Neural cell (in vitro differentiated cells): ENCODE measurements around the gene NDUFB8. TPM values are rescaled to one million over a fixed set of nuclear protein-coding genes. Genes with fewer than 3 reads are reported as not detected.

Experiments used
- H2AFZ ChIP-seq: fragments of 200-600, 300-800 bp; sonication (generic), shearing (Covaris generic); 2 replicates; pipeline ENCODE4 v1.6.0; 2014; ENCODE audit warnings: low read depth, mild to moderate bottlenecking, antibody characterized with exemption, low read length, moderate library complexity
- H3F3A ChIP-seq: fragments of 200-600 bp; shearing (Covaris generic); 2 replicates; pipeline ENCODE4 v1.6.1; 2016; ENCODE audit warnings: mild to moderate bottlenecking, moderate library complexity, mixed read lengths, antibody characterized with exemption, low read length; ENCODE audit not compliant: insufficient read depth, poor library complexity, severe bottlenecking
- H3K27ac ChIP-seq: fragments of 200-600, 300-800 bp; sonication (generic), shearing (Covaris generic); 2 replicates; pipeline ENCODE4 v1.5.1; 2014; ENCODE audit warnings: mild to moderate bottlenecking, low read length, moderate library complexity
- H3K27me3 ChIP-seq: fragments of 300-800, 200-600 bp; sonication (generic), shearing (Covaris generic); 2 replicates; pipeline ENCODE4 v1.6.0; 2014; ENCODE audit warnings: mild to moderate bottlenecking, low read depth, low read length, moderate library complexity; ENCODE audit not compliant: insufficient read depth
- H3K36me3 ChIP-seq: fragments of 300-800, 200-600 bp; sonication (generic), shearing (Covaris generic); 2 replicates; pipeline ENCODE4 v1.5.1; 2014; ENCODE audit warnings: mild to moderate bottlenecking, antibody characterized with exemption, low read length, moderate library complexity; ENCODE audit not compliant: insufficient read depth
- H3K4me2 ChIP-seq: fragments of 300-800, 200-600 bp; sonication (generic), shearing (Covaris generic); 2 replicates; pipeline ENCODE4 v1.6.0; 2014; ENCODE audit warnings: mild to moderate bottlenecking, low read length
- H3K4me3 ChIP-seq: fragments of 300-800, 200-600 bp; sonication (generic), shearing (Covaris generic); 2 replicates; pipeline ENCODE4 v1.5.1; 2014; ENCODE audit warnings: mild to moderate bottlenecking, low read length, moderate library complexity
- H3K79me2 ChIP-seq: fragments of 200-600 bp; shearing (Covaris generic); replicated peaks from 2 replicates; pipeline ENCODE4 v1.6.0; 2014; ENCODE audit warnings: mild to moderate bottlenecking, low read length, moderate library complexity; ENCODE audit not compliant: insufficient read depth
- H3K9ac ChIP-seq: fragments of 300-800, 200-600 bp; sonication (generic), shearing (Covaris generic); 2 replicates; pipeline ENCODE4 v1.6.1; 2016; ENCODE audit warnings: mild to moderate bottlenecking, low read length, mixed read lengths
- H3K9me2 ChIP-seq: fragments of 200-600 bp; shearing (Covaris generic); 2 replicates; pipeline ENCODE4 v1.6.1; 2016; ENCODE audit warnings: mild to moderate bottlenecking, low read length, mixed read lengths; ENCODE audit not compliant: insufficient read depth
- H3K9me3 ChIP-seq: fragments of 200-600, 300-800 bp; sonication (generic), shearing (Covaris generic); 2 replicates; pipeline ENCODE4 v1.6.1; 2016; ENCODE audit warnings: mild to moderate bottlenecking, mixed run types, low read length, moderate library complexity, mixed read lengths
- H4K20me1 ChIP-seq: fragments of 200-600 bp; shearing (Covaris generic); 2 replicates; pipeline ENCODE4 v1.6.1; 2016; ENCODE audit warnings: mild to moderate bottlenecking, mixed run types; ENCODE audit not compliant: insufficient read depth
- CTCF ChIP-seq: fragments of 450-650 bp; IDR thresholded peaks from 2 replicates; pipeline ENCODE4 v1.5.1; 2014; ENCODE audit warnings: antibody characterized with exemption, mild to moderate bottlenecking, moderate library complexity; ENCODE audit not compliant: poor library complexity, severe bottlenecking
- EP300 ChIP-seq: fragments of 450-650 bp; conservative IDR thresholded peaks from 2 replicates; pipeline ENCODE4 v1.6.1; 2014; ENCODE audit warnings: antibody characterized with exemption, mild to moderate bottlenecking, moderate library complexity; ENCODE audit not compliant: poor library complexity, severe bottlenecking
- EZH2 ChIP-seq: fragments of 200-600, 300-800 bp; shearing (Covaris generic), sonication (generic); IDR thresholded peaks from 2 replicates; pipeline ENCODE4 v1.6.1; 2014; ENCODE audit warnings: antibody characterized with exemption, low read length, borderline replicate concordance, mild to moderate bottlenecking; ENCODE audit not compliant: insufficient read depth, poor library complexity, severe bottlenecking
- MXI1 ChIP-seq: fragments of 450-650 bp; conservative IDR thresholded peaks from 2 replicates; pipeline ENCODE4 v1.6.1; 2014; ENCODE audit warnings: antibody characterized with exemption, mild to moderate bottlenecking; ENCODE audit not compliant: poor library complexity, severe bottlenecking
- POLR2AphosphoS5 ChIP-seq: IDR thresholded peaks from 2 replicates; pipeline ENCODE4 v1.6.1; 2012
- RAD21 ChIP-seq: fragments of 450-650 bp; conservative IDR thresholded peaks from 2 replicates; pipeline ENCODE4 v1.6.1; 2014; ENCODE audit warnings: antibody characterized with exemption, mild to moderate bottlenecking, moderate library complexity
- REST ChIP-seq: IDR thresholded peaks from 2 replicates; pipeline ENCODE4 v1.6.1; 2012; ENCODE audit warnings: borderline replicate concordance
- SMC3 ChIP-seq: fragments of 450-650 bp; conservative IDR thresholded peaks from 2 replicates; pipeline ENCODE4 v1.6.1; 2014; ENCODE audit warnings: antibody characterized with exemption, mild to moderate bottlenecking, moderate library complexity; ENCODE audit not compliant: poor library complexity
- TAF1 ChIP-seq: IDR thresholded peaks from 2 replicates; pipeline ENCODE4 v1.6.1; 2012; ENCODE audit warnings: low read depth
- polyA plus RNA-seq: library from polyadenylated mRNA; depleted of rRNA; stranded (reverse); fragments of >200 nt; gene quantifications from 2 replicates; pipeline ENCODE4 v1.2.3, GENCODE V29; 2014

Gene NDUFB8
- polyA plus RNA-seq, 1 donor from 2014 or later = 407 TPM

DNA sequence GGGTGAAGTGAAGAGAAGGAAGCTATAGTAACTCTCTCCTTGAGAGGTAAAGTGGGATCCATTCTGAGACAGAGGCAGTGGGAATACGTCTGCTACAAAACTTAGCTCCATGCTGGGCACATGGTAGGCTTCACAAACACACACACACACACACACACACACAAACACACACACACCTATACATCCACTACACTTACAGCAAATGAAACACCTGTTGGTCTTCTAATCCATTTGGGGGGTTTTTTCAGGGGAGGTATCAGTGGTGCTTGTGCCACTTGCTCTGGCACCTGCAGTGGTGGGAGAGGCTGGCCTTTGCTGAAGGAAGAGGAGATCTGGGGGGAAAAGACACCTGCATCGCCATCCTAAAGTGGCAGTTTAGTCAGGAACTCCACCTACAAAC is 24.5 kb downstream of the NDUFB8 start (continued):
- no peak for TF ChIP-seq CTCF
- TF ChIP-seq EP300 = no peak
- TF ChIP-seq EZH2 = no peak

DNA sequence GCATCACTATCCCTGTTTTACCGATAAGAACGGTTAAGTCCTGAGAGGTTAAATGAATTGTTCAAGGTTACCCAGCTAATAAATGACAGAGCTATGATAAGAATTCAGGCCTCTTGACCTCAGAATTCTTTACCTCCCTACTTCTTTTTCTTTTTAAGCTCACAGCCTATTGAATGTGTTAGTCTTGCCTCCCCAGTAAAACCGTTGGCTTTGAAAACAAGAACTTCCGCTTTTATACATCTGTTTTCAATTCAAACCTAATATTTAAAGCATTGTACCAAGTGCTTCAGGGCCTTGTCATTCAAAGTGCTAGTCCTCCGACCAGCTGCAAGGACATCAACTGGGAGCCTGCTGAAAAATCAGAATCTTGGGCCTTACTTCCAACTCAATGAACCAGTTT is 25.6 kb downstream of the NDUFB8 start:
- Histone ChIP-seq H3K9me2 (no peaks in the 10 kb centered on the region), H4K20me1 (no peaks in the 10 kb centered on the region), H3K4me3 (no peak overlapping the region), H3K36me3 (peaks cover 14% of the 10 kb centered on the region), H2AFZ (no peak overlapping the region), H3K27me3 (no peaks in the 10 kb centered on the region), H3K4me2 (no peak overlapping the region), H3K27ac (no peak overlapping the region), H3K9ac (no peak overlapping the region), H3F3A (no peaks in the 10 kb centered on the region), H3K79me2 (no peaks in the 10 kb centered on the region), H3K9me3 (no peaks in the 10 kb centered on the region)
- TF ChIP-seq EP300 (no peak), REST (no peak), SMC3 (no peak), POLR2AphosphoS5 (no peak), RAD21 (no peak), EZH2 (no peak), MXI1 (no peak), TAF1 (no peak), CTCF (no peak)
